ENCODE measurements around the gene PXDN.

PXDN gene

DNA sequence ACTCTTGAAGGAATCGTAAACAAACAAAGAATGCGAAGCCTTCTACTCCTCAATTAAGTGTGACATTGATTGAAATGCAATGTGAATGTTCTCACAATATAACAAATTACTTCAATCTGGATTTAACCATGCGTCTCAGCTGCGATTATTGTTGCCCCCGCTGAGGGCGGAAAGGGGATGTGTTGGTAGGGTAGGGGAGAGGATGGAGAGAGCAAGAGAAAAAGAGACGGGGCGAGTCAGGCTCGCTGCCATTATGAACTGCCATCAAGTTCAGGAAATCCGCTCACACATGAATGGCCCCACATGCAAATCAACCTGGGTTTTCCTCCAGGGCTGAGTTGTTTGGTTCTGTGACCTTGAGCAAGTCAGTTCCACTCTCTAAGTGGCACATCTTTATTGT, 129.8 kb downstream of the PXDN start:
- DNase-seq (ENCODE audit: low read depth) = no peak
- H3K4me3 ChIP-seq (ENCODE audit: low read length) = no peak overlapping the region
- no peak for TF ChIP-seq CTCF (conservative IDR thresholded peaks at IDR 0.05; ENCODE audit: low read depth, low read length)

GRCh38 chr2:1613731-1614354, 130.5 kb downstream of the PXDN start:
- H3K4me3 ChIP-seq (ENCODE audit: low read length) = no peak overlapping the region
- TF ChIP-seq CTCF (conservative IDR thresholded peaks at IDR 0.05; ENCODE audit: low read depth, low read length) = no peak
- no peak for DNase-seq (ENCODE audit: low read depth)

GRCh38 chr2:1613078-1613445, 131.3 kb downstream of the PXDN start:
- no peak for DNase-seq (ENCODE audit: low read depth)
- no peak for TF ChIP-seq CTCF (conservative IDR thresholded peaks at IDR 0.05; ENCODE audit: low read depth, low read length)
- no peak overlapping the region for H3K4me3 ChIP-seq (ENCODE audit: low read length)

DNA sequence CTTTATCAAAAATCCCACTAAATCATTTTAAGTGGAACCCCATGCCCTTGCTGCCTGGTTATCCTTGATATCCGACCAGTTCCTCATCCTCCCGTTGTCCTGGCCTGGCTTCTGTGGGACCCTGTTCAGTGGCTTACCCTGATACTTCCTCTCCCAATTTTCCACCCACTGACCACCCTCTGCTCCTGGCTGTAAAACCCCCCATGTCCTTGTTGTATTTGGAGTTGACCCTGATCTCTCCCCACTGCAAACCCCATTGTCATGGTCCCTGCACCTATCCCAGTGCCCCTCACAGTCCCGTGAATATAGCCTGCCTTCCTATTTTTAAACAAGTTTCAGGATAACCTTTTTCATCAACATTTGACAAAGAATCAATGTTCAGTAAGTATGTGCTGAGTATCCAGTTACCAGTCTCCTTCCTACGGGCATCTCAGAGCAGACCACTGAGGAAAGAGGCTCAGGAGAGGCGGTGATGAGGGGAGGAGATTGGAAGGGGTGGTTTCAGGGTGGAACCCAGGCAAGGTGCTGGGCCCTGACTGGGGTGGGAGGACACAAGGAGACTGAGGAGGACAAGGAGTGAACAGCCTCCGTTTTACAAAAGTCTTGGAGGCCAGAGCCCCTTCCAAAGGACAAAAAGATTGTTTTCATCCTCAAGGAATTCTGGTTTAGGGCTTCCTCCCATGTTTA, 131.8 kb downstream of the PXDN start:
- DNase-seq (ENCODE audit: low read depth) = no peak
- no peak overlapping the region for H3K4me3 ChIP-seq (ENCODE audit: low read length)
- no peak for TF ChIP-seq CTCF (conservative IDR thresholded peaks at IDR 0.05; ENCODE audit: low read depth, low read length)

DNA sequence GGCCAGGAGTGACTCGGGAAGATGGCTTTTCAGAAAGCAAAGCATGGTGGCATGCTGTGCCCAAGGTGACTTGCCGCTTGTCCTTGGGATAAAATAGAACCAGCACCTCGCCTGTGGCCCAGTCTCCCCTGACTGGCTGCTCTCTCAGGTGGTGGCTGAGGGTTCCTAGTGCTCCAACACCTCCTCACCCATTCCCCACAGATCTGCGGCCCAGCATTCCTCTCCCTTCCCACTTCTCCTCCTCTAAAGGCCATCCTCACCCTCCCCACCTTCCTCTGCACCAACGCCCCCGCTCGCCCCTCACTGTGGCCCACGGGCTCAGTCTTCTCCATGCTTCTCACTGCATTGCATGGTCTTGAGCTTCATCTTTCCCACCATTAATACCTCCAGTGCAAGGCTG, 132.4 kb downstream of the PXDN start:
- TF ChIP-seq CTCF (conservative IDR thresholded peaks at IDR 0.05; ENCODE audit: low read depth, low read length) = no peak
- H3K4me3 ChIP-seq (ENCODE audit: low read length) = no peak overlapping the region
- no peak for DNase-seq (ENCODE audit: low read depth)

GRCh38 chr2:1610096-1610485, 134.2 kb downstream of the PXDN start:
- H3K4me3 ChIP-seq (ENCODE audit: low read length) = no peak overlapping the region
- no peak for TF ChIP-seq CTCF (conservative IDR thresholded peaks at IDR 0.05; ENCODE audit: low read depth, low read length)
- DNase-seq (ENCODE audit: low read depth) = no peak

DNA sequence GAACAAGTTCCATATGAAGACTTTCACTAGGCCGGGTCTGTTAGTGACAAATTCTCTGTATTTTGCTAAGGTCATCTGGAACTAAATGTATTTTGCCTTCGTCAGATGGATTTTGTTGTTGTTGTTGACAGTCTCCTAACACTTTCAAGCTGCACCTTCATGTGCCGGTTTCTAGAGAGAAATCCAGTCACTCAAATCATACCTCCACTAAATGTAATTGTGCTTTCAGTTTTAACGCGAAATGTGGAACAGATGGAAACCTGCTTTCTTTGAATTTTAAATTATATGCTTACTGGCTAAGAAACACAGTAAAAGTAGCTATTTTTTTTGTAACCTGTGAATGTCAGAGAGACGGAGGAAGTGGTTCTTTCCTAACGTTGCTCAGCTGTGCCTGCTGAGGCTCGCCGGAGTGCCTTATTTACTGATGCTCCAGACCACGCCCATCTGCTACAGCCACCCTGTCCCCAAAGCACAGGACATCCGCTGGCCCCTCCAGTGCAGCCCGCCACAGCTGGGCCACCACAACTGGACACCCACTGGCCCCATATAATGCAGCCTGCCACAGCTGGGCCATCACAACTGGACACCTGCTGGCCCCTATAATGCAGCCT, 134.7 kb downstream of the PXDN start:
- DNase-seq (ENCODE audit: low read depth) = no peak
- H3K4me3 ChIP-seq (ENCODE audit: low read length) = no peak overlapping the region
- no peak for TF ChIP-seq CTCF (conservative IDR thresholded peaks at IDR 0.05; ENCODE audit: low read depth, low read length)
